Amniotic stem cell (primary cell): ENCODE measurements around the gene CDC42EP2.
A peak's percentile ranks its signal among the peaks of the same experiment; 100 is the strongest.

Experiments used
- DNase-seq: peaks from one replicate; lab custom pipeline; 2025; lab: John Stamatoyannopoulos, UW

CDC42EP2 gene

DNA sequence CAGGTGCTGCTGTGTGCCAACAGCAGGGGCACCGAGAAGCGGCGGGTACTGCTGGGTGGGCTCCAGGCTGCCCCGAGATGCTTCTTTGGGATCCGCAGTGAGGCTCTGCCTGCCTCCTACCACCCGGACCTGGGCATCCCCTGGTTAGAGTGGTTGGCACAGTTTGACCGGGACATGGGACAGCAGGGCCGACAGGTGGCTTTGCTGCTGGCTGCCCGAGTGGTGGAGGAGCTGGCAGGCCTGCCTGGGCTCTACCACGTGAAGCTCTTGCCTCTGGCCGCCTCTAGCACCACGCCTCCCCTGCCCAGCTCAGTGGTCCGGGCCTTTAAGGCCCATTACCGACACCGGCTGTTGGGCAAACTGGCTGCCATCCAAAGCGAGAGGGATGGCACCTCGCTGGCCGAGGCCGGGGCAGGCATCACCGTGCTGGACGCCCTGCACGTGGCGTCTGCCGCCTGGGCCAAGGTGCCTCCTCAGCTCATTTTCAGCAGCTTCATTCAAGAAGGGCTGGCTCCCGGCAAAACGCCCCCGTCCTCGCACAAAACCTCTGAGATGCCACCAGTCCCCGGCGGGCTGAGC, 41.8 kb downstream of the CDC42EP2 start:
- no peak for DNase-seq

DNA sequence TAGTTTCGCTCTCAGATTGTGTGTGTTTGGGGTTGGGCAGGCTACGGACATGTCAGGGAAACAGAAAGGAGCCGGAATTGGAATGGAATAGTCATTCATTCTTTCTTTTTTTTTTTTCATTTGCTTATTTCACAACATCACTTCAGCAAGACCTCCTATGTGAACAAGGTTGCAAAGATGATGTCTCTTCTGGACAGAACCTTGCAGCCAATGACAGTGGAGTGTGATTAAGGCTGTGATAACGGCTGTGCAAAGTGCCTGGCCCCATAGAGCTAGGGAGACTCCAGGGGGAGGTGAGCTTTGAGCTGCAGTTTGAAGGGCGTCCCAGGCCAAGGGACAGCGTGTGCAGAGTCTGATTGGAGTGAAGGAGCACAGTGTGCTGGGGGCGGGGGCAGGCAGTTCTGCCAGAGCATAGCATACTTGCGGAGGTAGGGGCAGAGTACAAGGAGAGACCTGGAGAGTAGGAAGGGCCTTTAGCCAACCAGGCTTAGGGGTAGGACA, 43.2 kb downstream of the CDC42EP2 start:
- no peak for DNase-seq

DNA sequence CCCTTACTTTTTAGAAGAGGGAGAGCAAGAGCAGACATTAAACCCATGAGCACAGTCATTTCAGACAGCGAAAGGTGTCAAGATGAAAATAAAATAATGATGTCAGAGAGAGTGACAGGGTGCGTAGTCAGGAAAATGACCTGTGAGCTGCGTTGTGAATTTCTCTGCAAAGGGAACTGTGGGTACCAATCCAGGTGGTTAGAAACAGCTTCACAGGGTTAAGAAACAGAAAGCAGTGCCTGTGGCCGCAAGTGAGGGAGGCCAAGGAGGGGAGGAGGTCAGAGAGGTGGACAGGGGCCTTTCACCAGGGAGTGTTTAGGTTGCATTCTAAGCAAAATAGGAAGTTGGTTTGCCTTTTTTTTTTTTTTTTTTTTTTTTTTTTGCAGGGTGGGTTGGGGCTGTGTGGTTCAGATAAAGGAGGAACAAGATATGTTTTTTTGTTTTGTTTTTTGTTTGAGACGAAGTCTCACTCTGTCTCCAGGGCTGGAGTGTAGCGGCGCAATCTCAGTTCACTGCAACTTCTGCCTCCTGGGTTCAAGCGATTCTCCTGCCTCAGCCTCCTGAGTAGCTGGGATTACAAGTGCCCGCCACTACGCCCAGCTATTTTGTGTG, 47.8 kb downstream of the CDC42EP2 start:
- DNase-seq: no peak

DNA sequence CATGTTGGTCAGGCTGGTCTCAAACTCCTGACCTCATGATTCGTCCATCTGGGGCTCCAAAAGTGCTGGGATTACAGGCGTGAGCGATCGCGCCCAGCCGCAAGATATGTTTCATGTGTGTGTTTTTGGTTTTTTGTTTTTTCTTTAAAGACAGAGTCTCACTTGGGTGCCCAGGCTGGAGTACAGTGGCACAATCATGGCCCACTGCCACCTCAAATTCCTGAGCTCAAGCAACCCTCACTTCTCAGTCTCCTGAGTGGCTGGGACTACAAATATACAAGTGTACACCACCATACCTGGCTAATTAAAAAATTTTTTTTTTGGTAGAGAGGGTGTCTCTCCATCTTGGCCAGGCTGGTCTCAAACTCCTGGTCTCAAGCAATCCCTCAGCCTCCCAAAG, 48.3 kb downstream of the CDC42EP2 start:
- DNase-seq: no peak

DNA sequence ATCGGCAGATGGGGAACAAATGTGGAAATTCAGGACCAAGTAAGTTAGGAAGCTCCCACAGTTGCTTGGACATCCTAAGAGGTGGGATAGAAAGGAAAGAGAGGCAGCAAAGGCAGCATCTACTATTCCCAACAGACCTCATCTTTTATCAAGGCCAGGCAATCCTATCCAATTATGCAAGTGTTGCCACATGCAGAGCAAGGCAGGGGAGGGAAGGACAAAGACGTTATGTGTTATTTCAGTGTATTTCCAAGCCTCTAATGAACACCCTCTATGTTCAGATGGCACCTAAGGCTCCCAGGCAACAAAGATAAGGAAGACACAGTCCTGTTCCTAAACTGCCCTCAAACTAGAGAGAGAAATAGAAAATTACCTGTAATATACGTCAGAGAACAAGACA, 49.1 kb downstream of the CDC42EP2 start:
- no peak for DNase-seq

DNA sequence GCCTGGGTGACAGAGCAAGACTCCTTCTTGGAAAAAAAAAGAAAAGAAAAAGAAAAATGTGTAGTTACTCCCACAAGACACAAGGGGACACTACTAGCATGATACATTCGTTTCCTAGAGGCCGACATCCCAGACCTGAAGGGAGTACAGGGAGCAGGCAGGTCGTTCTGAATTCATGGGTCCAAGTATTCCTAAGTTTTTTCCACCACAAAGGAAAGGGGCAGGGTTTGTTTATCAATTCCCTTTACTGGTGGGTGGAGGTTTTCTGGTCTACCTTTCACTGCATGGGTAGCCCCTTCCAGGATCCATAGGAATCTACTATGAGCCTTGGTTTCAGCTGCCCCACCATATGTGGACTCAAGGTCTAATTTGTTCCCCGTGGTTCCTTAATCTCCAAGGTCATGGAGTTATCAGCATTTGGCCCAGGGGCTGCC, 51.7 kb downstream of the CDC42EP2 start:
- peak; percentile 63 for DNase-seq

DNA sequence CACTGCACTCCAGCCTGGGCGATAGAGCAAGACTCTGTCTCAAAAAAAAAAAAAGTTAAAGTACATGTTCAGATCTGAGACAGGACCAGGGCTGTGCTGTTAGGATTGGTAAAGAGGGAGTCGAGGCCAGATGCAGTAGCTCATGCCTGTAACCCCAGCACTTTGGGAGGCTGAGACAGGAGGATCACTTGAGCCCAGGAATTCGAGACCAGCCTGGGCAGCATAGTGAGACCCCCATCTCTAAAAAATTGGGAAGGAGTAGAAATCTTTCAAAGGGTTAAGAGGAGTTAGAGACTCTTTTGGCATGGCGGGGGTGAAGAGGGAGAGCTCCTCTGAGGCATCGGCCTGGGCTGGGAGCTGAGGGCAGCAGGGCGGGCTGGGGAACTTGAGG, 56.0 kb downstream of the CDC42EP2 start:
- DNase-seq: no peak
